ENCODE measurements around the gene MB21D2.

DNA sequence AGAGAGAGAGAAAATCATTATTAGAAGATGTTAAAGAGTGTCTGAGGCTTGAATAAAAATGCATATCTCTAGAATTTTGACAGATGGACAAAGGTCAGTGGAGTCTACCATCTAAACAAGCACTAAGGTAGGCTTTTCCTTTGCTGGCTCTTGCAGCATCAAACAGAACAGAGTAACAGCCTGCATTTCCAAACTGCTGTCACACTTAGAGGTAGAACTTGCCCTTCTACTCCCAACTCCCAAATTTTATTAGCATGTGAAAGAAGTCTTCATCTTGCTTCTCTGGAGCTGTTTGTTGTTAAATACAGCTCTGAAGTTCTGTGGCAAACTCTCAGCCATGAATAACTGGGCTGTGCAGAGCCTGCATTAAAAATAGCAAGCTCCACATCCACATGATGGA is 4.1 kb upstream of the MB21D2 start:
- TF ChIP-seq, protein P1, sequence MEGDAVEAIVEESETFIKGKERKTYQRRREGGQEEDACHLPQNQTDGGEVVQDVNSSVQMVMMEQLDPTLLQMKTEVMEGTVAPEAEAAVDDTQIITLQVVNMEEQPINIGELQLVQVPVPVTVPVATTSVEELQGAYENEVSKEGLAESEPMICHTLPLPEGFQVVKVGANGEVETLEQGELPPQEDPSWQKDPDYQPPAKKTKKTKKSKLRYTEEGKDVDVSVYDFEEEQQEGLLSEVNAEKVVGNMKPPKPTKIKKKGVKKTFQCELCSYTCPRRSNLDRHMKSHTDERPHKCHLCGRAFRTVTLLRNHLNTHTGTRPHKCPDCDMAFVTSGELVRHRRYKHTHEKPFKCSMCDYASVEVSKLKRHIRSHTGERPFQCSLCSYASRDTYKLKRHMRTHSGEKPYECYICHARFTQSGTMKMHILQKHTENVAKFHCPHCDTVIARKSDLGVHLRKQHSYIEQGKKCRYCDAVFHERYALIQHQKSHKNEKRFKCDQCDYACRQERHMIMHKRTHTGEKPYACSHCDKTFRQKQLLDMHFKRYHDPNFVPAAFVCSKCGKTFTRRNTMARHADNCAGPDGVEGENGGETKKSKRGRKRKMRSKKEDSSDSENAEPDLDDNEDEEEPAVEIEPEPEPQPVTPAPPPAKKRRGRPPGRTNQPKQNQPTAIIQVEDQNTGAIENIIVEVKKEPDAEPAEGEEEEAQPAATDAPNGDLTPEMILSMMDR (IDR thresholded peaks at IDR 0.05) = no peak
- TF ChIP-seq POLR2A (IDR thresholded peaks at IDR 0.05) = no peak
